HEK293T (cell line): ENCODE data around the gene ZBTB21.

ENCODE experiments used
- CTCF ChIA-PET: fragments of 350-600 bp; formaldehyde crosslinking; extraction: SDS; loops from one replicate; lab custom pipeline; 2021; ENCODE audit warnings: antibody characterized with exemption, inconsistent platforms; lab: Yijun Ruan, JAX
- POLR2A ChIA-PET: fragments of 350-600 bp; formaldehyde crosslinking; extraction: SDS; loops from one replicate; lab custom pipeline; 2020; ENCODE audit warnings: antibody characterized with exemption, inconsistent platforms; lab: Yijun Ruan, JAX
- DNase-seq: peaks from one replicate; pipeline ENCODE4 v3.0.0; 2012; ENCODE audit warnings: mixed read lengths; ENCODE audit errors: extremely low spot score
- ARNT ChIP-seq: fragments of 450-650 bp; IDR thresholded peaks from 2 replicates; pipeline ENCODE4 v1.6.1; 2017; ENCODE audit warnings: mild to moderate bottlenecking
- BHLHE40 ChIP-seq: fragments of 450-650 bp; IDR thresholded peaks from 2 replicates; pipeline ENCODE4 v1.6.1; 2016; ENCODE audit warnings: mild to moderate bottlenecking, moderate library complexity, borderline replicate concordance
- CTBP1 ChIP-seq: fragments of 450-650 bp; IDR thresholded peaks from 2 replicates; pipeline ENCODE4 v1.6.1; 2016; ENCODE audit warnings: borderline replicate concordance
- ELF4 ChIP-seq: fragments of 450-650 bp; IDR thresholded peaks from 2 replicates; pipeline ENCODE4 v1.6.1; 2017; ENCODE audit warnings: antibody characterized with exemption
- FOXA1 ChIP-seq: fragments of 450-650 bp; IDR thresholded peaks from 2 replicates; pipeline ENCODE4 v1.6.1; 2016; ENCODE audit warnings: mild to moderate bottlenecking
- FOXK2 ChIP-seq: fragments of 450-650 bp; IDR thresholded peaks from 2 replicates; pipeline ENCODE4 v1.6.1; 2016; ENCODE audit warnings: mild to moderate bottlenecking
- FOXM1 ChIP-seq: fragments of 450-650 bp; IDR thresholded peaks from 2 replicates; pipeline ENCODE4 v1.6.1; 2017; ENCODE audit warnings: mild to moderate bottlenecking, borderline replicate concordance
- HDGF ChIP-seq: fragments of 450-650 bp; IDR thresholded peaks from 2 replicates; pipeline ENCODE4 v1.6.1; 2017; ENCODE audit warnings: antibody characterized with exemption, borderline replicate concordance
- L3MBTL2 ChIP-seq: fragments of 450-650 bp; conservative IDR thresholded peaks from 2 replicates; pipeline ENCODE4 v1.6.1; 2016; ENCODE audit warnings: mild to moderate bottlenecking
- LEF1 ChIP-seq: fragments of 450-650 bp; IDR thresholded peaks from 2 replicates; pipeline ENCODE4 v1.6.1; 2017; ENCODE audit warnings: mild to moderate bottlenecking, borderline replicate concordance
- NFRKB ChIP-seq: fragments of 450-650 bp; IDR thresholded peaks from 2 replicates; pipeline ENCODE4 v1.6.1; 2016; ENCODE audit warnings: mild to moderate bottlenecking, moderate library complexity
- SP1 ChIP-seq: fragments of 450-650 bp; IDR thresholded peaks from 2 replicates; pipeline ENCODE4 v1.6.1; 2017
- SUZ12 ChIP-seq: fragments of 450-650 bp; IDR thresholded peaks from 2 replicates; pipeline ENCODE4 v1.6.1; 2016; ENCODE audit warnings: mild to moderate bottlenecking
- TARDBP ChIP-seq: fragments of 450-650 bp; IDR thresholded peaks from 2 replicates; pipeline ENCODE4 v1.6.1; 2016
- ZNF384 ChIP-seq: fragments of 450-650 bp; IDR thresholded peaks from 2 replicates; pipeline ENCODE4 v1.6.1; 2016
- TF ChIP-seq, protein P1 (sequence below): fragments of 450-650 bp; IDR thresholded peaks from 2 replicates; pipeline ENCODE4 v1.6.1; 2016

ZBTB21 gene

DNA sequence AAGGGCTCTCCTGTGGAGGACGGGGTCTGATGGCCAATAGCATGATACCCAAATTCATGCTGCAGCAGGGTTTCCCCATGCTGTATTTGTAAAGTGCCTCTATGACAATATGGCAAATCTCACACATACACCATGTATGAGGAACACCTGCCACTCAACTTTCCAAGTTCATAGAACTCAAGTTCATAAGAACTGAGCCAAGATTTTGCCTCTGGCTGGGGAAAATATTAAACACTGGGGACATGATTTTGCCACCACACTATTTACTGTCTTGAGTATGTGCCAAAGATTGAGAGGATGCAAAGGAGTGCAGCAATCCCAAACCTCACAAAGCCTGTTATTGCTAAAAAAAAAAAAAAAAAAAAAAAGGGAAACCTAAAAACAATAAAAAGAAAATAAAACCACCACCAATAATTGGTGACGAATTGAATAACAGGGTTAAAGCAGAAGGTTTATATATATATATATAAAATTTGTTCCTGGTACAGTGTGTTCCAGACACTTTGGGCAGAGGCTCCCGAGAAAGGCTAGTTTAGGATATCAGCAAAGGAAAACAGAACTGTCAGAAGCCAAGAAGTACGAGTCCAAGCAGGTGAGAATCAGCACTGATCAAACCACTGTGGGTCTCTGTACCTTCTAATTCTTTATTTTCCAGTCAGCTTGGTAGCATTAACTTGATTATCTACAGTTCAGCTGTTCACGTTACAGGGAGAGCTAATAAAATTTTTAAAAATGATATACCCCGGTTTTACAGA lies 24.3 kb downstream of the ZBTB21 start:
- POLR2A ChIA-PET = no interaction called here

DNA sequence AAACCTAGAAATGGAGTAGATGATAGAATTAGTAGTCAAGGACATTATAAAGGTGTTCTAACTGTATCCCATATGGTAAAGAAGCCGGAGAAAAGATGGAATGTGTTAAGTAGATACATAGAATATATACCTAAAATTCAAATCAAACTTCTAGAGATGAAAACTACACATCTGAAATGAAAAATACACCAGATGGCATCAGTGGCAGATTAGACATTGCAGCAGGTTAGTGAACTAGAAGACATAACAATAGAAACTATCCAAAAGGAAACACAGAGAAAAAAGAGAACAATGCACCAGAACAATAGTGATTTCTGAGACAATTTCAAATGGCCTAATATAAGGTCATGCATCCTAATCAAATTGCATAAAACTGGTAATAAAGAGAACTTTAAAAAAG lies 26.9 kb downstream of the ZBTB21 start:
- TF ChIP-seq CTBP1 = no peak
- no peak for TF ChIP-seq NFRKB
- no peak for TF ChIP-seq ARNT
- TF ChIP-seq ELF4 = no peak
- no peak for TF ChIP-seq FOXM1
- TF ChIP-seq L3MBTL2 = no peak
- no peak for TF ChIP-seq ZNF384
- TF ChIP-seq SP1 = no peak
- TF ChIP-seq TARDBP = no peak
- TF ChIP-seq FOXK2 = no peak
- no peak for TF ChIP-seq LEF1
- TF ChIP-seq HDGF = no peak
- ChIA-PET CTCF (no interaction called here), POLR2A (no interaction called here)
- DNase-seq = no peak

More for the DNA sequence above, 24.3 kb downstream of the ZBTB21 start:
- DNase-seq = no peak
- CTCF ChIA-PET = interaction anchor here (0.6 to 0.7 kb wide), 2 partner anchors 16 to 21 kb away, joined by 3 read pairs; no protein-coding TSS in a partner anchor
- TF ChIP-seq ELF4 = no peak
- TF ChIP-seq CTBP1 = no peak
- no peak for TF ChIP-seq FOXK2
- TF ChIP-seq, protein P1, sequence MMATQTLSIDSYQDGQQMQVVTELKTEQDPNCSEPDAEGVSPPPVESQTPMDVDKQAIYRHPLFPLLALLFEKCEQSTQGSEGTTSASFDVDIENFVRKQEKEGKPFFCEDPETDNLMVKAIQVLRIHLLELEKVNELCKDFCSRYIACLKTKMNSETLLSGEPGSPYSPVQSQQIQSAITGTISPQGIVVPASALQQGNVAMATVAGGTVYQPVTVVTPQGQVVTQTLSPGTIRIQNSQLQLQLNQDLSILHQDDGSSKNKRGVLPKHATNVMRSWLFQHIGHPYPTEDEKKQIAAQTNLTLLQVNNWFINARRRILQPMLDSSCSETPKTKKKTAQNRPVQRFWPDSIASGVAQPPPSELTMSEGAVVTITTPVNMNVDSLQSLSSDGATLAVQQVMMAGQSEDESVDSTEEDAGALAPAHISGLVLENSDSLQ = no peak
- no peak for TF ChIP-seq SUZ12
- no peak for TF ChIP-seq L3MBTL2
- no peak for TF ChIP-seq TARDBP
- no peak for TF ChIP-seq ARNT
- TF ChIP-seq FOXM1 = no peak
- no peak for TF ChIP-seq ZNF384
- TF ChIP-seq HDGF = no peak
- TF ChIP-seq SP1 = no peak
- TF ChIP-seq BHLHE40 = no peak
- TF ChIP-seq FOXA1 = no peak
- no peak for TF ChIP-seq LEF1
- no peak for TF ChIP-seq NFRKB

DNA sequence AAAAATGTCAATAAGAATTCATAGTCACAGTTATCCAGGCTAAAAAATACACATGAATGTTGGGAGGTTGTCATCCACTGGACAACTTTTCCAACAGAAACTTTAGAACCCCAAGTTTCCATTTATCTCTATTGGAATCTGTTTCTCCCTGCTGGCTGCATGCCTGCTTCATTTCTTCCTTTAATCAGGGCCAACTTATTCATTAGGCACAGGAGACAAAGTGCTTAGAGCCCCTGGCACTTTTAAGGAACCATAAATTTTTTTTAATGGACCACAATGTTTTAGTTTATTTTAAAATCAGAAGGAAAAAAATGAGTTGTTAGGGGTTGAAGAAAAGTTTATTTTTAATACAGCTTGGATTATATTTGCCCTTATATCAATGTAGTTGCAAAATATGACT lies 29.6 kb downstream of the ZBTB21 start:
- CTCF ChIA-PET = interaction anchor here (0.6 kb wide), 1 partner anchor 21 kb away, joined by 10 read pairs; no protein-coding TSS in a partner anchor
- TF ChIP-seq ZNF384 (no peak), ELF4 (no peak), L3MBTL2 (no peak), NFRKB (no peak), FOXK2 (no peak), TARDBP (no peak), BHLHE40 (no peak), HDGF (no peak), SP1 (no peak), FOXM1 (no peak), ARNT (no peak), SUZ12 (no peak), LEF1 (no peak)
- no peak for DNase-seq
- POLR2A ChIA-PET = interaction anchor here (1.4 kb wide), 1 partner anchor 12 kb away, joined by 3 read pairs; no protein-coding TSS in a partner anchor

DNA sequence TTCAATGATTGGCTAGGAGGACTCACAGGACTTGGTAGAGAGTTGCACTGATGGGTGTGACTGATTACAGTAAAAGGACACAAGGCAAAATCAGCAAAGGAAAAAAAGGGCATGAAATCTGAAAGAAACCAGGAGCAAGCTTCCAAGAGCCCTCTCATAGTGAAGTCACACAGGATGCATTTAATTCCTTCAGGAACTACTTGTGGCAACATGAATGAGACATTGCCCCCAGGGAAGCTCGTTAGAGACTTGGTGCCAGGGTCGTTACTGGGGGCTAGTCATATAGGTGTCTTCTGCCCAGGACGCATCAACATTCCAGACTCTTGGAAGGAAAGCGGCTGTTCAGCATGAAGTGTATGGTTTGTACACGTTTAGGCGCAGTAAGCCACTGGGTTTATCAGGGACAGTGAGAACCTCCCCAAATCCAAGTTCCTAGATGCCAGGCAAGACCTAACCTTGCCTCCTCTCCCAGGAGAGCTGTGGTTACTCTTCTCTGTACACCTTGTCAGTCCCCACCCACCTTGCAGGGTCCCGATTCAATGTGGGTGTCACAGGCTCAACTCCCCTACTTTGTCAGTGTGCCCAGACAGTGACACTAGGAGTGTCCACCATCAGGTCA lies 30.3 kb downstream of the ZBTB21 start:
- ChIA-PET CTCF (no interaction called here), POLR2A (interaction anchor here (1.4 kb wide), 1 partner anchor 11 kb away, joined by 3 read pairs; no protein-coding TSS in a partner anchor)
- TF ChIP-seq TARDBP (no peak), FOXA1 (no peak), FOXK2 (no peak), ELF4 (no peak), SP1 (no peak), FOXM1 (no peak), SUZ12 (no peak), BHLHE40 (no peak), CTBP1 (no peak)
- TF ChIP-seq, protein P1 = no peak
- DNase-seq = no peak

DNA sequence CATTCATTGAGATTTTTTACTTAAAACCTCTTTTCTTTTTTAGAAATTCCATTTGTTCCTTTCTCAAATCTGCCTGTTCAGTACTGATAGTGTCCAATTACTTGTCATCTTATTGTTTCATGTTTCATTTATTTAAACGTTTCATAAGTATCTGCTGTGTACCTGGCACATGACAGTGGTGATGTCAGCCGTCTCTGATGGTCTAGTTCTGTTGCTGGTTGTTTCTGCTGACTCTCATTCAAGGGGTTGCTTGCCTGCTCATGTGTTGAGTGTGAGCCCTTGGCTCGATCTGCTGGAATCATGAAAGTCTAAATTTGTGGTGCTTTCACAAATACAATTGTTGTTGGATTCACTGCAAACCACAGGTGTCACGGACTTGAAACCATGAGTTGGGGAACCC lies 30.8 kb downstream of the ZBTB21 start:
- POLR2A ChIA-PET = no interaction called here
- no peak for DNase-seq
- TF ChIP-seq ELF4 = no peak
- CTCF ChIA-PET = no interaction called here

DNA sequence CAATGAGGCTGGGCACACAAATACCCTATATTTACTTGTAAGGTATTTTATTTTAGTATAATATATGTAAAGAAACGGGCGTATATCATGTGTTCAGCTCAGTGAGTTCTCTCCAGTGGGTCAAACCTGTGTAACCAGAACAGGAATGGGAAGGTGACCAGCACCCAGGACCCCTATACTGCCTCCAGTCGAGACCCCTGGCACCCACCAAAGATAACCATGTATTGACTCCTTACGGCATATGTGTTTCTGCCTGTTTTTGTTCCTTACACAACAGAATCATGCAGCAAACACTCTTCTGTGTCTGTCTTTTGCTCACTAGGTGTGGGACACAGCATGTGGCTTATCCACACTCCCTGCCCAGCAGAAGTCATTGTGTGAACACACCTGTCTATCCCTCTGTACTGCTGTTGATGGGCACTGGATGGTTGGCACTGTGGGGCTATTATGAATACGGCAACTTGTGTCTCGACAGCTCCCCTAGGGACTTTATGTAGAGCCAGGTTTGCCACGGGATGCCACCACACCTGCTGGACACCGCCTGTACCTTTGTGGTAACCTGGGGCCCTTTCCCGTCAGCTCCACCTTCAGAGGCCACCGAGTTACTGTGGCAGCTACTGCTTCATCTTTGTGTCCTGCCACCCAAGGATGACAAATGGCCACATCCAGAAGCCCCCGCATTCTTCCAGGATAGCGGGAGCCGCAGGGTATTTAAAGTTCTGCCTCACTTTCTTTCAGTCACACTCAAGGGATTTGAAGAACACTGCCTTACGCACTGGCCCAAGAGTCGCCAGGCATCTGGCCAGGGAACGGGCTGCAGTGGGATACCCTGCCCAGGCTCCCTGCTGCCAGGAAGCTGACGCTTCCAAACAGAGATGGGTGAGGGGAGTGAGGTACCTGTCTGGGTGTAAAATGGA lies 32.9 kb downstream of the ZBTB21 start:
- TF ChIP-seq L3MBTL2 (no peak), BHLHE40 (no peak), NFRKB (no peak), TARDBP (no peak), SP1 (no peak), SUZ12 (no peak), LEF1 (no peak), ELF4 (no peak), FOXA1 (no peak), CTBP1 (no peak), FOXM1 (no peak), ZNF384 (no peak), HDGF (no peak), ARNT (no peak), FOXK2 (no peak)
- TF ChIP-seq, protein P1 = no peak
- DNase-seq = no peak
- CTCF ChIA-PET = no interaction called here
- POLR2A ChIA-PET = no interaction called here
